ENCODE results near the gene FSCB. TPM values are rescaled to one million over a fixed set of nuclear protein-coding genes. Genes with fewer than 3 reads are reported as not detected.

The FSCB gene
- total RNA-seq (ENCODE audit: unreplicated experiment): not detected
- long read RNA-seq: 0 reads

DNA sequence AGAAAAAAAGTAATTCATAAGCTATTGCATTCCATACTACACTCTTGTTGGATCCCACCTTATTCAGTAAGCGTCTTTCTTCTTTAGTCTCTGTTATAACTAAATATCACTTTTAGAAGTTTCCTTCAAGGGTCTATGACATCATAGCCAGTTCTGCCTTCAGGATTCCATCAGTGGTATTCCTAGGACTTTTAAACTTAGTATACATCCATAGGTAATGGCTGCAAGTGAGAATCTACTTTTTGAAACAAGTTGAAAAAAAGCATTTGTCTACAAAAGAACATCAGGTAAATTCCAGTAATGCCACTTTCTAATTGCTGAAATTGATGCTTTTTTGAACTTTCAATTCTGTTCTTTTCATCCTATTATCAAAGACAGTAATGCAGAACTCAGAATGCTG is at the start of gene FSCB:
FSCB (minus strand) TSS at position 101 of the 400 bp plus-strand sequence. CDS start 296 bp downstream, outside the sequence.
- Mint-ChIP-seq H3K4me1 (ENCODE audit: unreplicated experiment) (no peaks in the 10 kb centered on the region), H3K9me3 (ENCODE audit: unreplicated experiment) (no peaks in the 10 kb centered on the region), H3K36me3 (ENCODE audit: low read depth, unreplicated experiment) (no peaks in the 10 kb centered on the region), H3K27ac (ENCODE audit: unreplicated experiment) (no peak within 1 kb of the TSS), H3K4me3 (ENCODE audit: unreplicated experiment) (no peak within 1 kb of the TSS), H3K27me3 (ENCODE audit: unreplicated experiment) (peaks cover 1% of the 10 kb centered on the region)
- TF ChIP-seq, protein P1, sequence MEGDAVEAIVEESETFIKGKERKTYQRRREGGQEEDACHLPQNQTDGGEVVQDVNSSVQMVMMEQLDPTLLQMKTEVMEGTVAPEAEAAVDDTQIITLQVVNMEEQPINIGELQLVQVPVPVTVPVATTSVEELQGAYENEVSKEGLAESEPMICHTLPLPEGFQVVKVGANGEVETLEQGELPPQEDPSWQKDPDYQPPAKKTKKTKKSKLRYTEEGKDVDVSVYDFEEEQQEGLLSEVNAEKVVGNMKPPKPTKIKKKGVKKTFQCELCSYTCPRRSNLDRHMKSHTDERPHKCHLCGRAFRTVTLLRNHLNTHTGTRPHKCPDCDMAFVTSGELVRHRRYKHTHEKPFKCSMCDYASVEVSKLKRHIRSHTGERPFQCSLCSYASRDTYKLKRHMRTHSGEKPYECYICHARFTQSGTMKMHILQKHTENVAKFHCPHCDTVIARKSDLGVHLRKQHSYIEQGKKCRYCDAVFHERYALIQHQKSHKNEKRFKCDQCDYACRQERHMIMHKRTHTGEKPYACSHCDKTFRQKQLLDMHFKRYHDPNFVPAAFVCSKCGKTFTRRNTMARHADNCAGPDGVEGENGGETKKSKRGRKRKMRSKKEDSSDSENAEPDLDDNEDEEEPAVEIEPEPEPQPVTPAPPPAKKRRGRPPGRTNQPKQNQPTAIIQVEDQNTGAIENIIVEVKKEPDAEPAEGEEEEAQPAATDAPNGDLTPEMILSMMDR (IDR thresholded peaks at IDR 0.05; ENCODE audit: unreplicated experiment): no peak
- no peak for DNase-seq (ENCODE audit: low spot score)

DNA sequence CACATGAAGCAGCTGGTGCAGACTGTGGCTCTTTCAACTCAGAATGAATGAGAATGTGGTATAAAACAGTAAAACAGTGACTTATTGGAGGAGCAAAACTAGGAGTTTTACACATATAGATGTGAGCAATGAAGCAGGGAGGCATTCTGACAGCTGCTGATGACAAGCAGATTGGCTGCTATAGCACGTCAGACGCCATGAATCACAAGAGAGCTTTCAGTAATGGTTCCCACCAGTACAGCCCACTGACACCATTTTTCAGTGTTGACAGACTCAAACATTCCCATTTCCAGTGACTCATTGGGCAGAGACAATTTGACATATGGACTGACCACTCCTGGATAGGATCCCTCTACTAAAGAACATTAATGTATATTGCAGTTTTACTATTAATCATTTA is 24.6 kb upstream of the FSCB start:
- Mint-ChIP-seq H3K27ac (ENCODE audit: unreplicated experiment) (no peak overlapping the region), H3K27me3 (ENCODE audit: unreplicated experiment) (no peaks in the 10 kb centered on the region), H3K36me3 (ENCODE audit: low read depth, unreplicated experiment) (no peaks in the 10 kb centered on the region), H3K4me1 (ENCODE audit: unreplicated experiment) (no peaks in the 10 kb centered on the region), H3K4me3 (ENCODE audit: unreplicated experiment) (no peak overlapping the region), H3K9me3 (ENCODE audit: unreplicated experiment) (no peaks in the 10 kb centered on the region)
- DNase-seq (ENCODE audit: low spot score): no peak
- TF ChIP-seq, protein P1 (IDR thresholded peaks at IDR 0.05; ENCODE audit: unreplicated experiment): no peak

- Mint-ChIP-seq H3K36me3 (ENCODE audit: low read depth, unreplicated experiment) (no peaks in the 10 kb centered on the region), H3K27ac (ENCODE audit: unreplicated experiment) (no peak overlapping the region), H3K4me3 (ENCODE audit: unreplicated experiment) (no peak overlapping the region), H3K27me3 (ENCODE audit: unreplicated experiment) (no peaks in the 10 kb centered on the region), H3K4me1 (ENCODE audit: unreplicated experiment) (no peaks in the 10 kb centered on the region), H3K9me3 (ENCODE audit: unreplicated experiment) (no peaks in the 10 kb centered on the region)
- DNase-seq (ENCODE audit: low spot score): no peak
- TF ChIP-seq, protein P1 (IDR thresholded peaks at IDR 0.05; ENCODE audit: unreplicated experiment): no peak
These were observed 23.4 kb upstream of the FSCB start for GRCh38 chr14:44530475-44530874.

DNA sequence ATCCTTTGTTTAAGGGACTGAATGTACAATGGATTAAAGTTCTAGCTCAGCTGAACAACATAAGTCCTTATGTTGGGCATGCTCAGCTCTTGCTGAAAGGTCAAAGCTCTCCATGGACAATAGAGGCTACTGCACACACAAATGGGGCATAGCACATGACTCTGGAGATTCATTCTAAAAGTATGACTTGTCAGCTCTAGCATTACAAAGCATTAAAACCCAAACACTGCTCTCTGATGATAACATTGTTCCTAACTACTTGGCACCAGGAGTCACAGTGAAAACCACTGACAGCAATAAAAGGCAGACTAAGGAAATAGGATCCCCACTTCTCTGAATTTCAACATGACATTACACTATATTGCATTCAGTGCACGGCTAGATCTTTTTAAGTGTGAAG is 21.9 kb upstream of the FSCB start:
- no peak overlapping the region for H3K27ac Mint-ChIP-seq (ENCODE audit: unreplicated experiment)
- H3K4me3 Mint-ChIP-seq (ENCODE audit: unreplicated experiment): no peak overlapping the region
- no peaks in the 10 kb centered on the region for H3K27me3 Mint-ChIP-seq (ENCODE audit: unreplicated experiment)
- H3K4me1 Mint-ChIP-seq (ENCODE audit: unreplicated experiment): no peaks in the 10 kb centered on the region
- no peaks in the 10 kb centered on the region for H3K9me3 Mint-ChIP-seq (ENCODE audit: unreplicated experiment)
- DNase-seq (ENCODE audit: low spot score): no peak
- no peaks in the 10 kb centered on the region for H3K36me3 Mint-ChIP-seq (ENCODE audit: low read depth, unreplicated experiment)
- TF ChIP-seq, protein P1 (IDR thresholded peaks at IDR 0.05; ENCODE audit: unreplicated experiment): no peak

DNA sequence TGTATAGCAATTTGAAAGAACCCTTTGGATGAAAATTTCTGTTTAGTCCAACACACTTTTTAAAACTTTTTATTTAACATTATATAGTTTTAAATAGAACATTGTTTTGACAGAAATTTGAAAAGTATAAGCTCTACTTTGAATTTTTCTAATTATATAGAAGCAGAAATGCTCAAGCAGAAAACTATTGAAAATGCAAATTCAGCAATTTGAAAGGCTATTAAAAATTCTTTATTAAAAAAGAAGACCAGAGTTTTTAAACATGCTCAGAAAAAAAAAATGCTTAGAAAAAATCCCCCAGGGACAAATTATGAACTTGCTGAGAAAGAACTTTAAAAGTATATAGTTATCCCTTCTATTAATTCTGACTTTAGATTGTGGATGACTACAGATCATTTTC is 21.1 kb upstream of the FSCB start:
- no peaks in the 10 kb centered on the region for H3K4me1 Mint-ChIP-seq (ENCODE audit: unreplicated experiment)
- H3K9me3 Mint-ChIP-seq (ENCODE audit: unreplicated experiment): no peaks in the 10 kb centered on the region
- H3K4me3 Mint-ChIP-seq (ENCODE audit: unreplicated experiment): no peak overlapping the region
- TF ChIP-seq, protein P1 (IDR thresholded peaks at IDR 0.05; ENCODE audit: unreplicated experiment): no peak
- H3K27ac Mint-ChIP-seq (ENCODE audit: unreplicated experiment): no peak overlapping the region
- H3K27me3 Mint-ChIP-seq (ENCODE audit: unreplicated experiment): no peaks in the 10 kb centered on the region
- H3K36me3 Mint-ChIP-seq (ENCODE audit: low read depth, unreplicated experiment): no peaks in the 10 kb centered on the region
- no peak for DNase-seq (ENCODE audit: low spot score)
